ENCODE data around the gene CSNK1G2.
A peak's percentile ranks its signal among the peaks of the same experiment; 100 is the strongest.

Gene CSNK1G2

DNA sequence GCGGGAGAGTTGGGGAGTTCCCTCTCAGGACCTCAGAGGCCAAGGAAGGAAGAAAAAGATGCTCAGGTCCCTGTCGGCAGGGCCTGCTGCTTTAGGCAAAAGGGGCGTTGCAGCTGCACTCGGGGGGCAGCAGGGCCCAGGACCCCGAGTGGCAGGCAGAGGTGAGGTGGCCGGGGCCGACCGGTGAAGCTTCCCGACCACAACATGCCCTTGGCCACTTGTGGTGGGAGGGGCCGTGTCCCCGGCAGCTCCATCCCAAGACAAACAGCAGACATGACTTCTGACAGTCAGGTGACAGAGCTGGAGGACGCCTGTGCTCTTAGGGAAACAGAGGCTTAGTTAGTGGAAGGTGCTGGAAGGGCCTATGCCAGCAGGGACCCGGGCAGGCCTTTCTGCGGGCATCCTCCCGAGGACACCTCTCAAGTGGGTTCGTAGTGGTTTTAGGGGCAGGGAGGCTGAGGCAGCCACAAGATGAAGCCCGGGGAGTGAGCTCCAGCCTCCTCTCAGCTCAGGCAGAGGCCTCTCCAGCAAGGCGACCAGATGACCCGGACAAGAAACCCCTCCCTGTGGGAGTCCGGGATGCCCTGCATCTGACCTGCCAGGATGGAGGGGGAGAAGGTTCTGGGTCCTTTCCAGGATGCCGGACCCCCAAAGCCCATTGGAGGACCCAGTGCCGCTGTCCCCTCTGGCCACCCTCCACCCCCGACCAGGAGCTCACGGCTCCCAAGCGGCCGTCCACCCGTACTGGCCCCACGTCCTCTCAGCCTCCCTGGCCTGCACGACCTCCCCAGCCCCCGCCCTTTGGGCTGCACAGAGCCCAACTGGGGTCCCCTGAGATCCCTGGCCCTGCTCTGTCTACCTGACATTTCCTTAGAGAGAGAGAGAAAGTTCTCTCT is 50.3 kb downstream of the CSNK1G2 start:
- DNase-seq = no peak

DNA sequence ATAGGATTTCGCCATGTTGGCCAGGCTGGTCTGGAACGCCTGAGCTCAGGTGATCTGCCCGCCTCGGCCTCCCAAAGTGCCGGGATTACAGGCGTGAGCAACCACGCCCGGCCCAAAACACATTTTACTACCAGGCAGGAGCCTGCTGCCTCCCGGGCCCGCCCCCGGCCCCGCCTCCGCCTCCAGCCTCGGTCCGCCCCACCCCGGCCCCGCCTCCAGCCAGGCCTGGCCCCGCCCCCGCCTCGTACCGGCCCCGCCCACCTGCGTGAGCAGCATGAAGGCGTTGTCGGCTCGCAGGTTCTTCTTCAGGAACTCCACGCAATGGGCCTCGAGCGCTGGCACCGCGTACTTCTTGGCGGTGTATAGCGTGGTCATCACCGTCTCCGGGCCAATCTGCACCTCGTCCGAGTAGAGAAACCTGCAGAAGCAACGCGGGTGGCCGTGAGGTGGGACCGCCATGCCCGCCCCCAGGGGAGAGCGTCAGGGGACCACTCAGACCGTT is 51.8 kb downstream of the CSNK1G2 start:
- no peak for DNase-seq

DNA sequence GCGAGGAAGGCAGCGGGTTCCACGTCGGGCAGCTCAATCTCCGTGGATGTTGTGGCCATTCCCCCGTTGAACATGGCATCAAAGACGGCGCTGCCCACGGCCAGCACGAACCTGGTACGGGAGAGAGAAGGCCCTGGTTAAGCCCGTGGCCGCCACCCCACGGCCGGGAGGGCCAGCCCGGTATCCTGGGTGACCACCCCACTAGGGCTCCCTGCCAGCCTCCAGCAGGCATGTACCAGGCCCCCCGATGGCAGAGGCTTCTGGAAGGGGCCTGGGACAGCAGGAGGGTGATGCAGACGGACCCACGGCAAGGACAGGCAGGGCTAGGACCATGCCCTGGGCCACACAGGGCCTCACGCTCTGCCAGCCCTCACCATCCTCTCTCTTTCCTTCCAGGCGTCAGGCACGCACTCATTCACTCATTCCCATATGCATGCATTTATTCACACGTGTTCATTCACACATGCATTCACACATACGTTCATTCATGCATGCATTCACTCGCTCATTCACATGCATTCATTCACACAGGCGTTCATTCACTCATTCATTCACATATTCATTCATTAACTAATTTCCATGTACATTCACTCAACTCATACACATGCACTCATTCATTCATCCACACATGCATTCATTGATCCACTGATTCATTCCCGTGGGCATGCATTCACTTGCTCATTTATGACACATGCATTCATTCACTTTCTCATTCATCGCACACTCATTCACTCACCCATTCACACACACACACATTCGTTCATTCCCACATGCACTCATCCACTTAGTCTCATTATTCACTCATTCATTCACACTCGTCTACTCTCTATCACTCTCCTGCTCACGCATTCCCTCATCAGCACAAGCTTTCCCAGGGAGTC is 56.6 kb downstream of the CSNK1G2 start:
- no peak for DNase-seq

DNA sequence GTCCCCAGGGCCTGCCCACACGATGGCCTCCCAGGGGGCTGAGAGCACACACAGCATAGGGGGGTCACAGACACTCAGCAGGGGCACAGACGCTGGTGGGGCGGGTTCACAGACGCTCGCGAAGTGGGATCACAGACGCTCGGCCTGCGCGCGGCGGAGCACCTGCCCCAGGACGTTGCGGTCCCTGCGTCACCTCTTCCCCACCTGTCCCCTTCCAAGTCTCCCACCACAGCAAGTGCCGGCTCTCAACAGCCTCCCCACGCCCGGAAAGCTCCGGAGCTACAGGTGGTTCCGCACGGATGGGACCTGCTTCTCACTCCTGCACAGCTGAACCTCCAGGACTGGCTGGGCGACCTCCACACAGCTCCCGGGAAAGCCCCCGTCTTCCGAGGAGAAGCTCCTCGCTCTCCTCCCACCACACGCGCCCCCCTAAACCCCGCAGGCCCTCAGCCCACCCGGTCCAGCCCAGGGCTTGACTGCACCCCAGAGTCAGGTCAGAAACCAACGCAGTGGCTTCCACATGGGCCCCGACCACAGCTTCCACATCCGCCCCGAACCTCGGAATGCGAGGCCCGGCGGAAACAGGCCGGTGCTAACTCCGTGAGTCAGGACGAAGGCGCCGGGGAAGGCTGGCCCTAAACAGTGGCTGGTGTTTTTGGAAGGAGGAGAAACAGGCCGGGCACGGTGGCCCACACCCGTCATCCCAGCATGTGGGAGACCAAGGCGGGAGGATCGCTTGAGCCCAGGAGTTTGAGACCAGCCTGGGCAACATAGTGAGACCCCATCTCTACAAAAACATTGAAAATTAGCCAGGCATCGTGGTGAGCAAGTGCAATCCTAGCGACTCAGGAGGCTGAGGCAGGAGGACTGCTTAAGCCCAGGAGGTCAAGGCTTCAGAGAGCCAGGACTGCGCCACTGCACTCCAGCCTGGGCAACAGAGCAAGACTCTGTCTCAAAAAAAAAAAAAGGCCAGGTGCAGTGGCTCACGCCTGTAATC is 58.0 kb downstream of the CSNK1G2 start:
- no peak for DNase-seq

DNA sequence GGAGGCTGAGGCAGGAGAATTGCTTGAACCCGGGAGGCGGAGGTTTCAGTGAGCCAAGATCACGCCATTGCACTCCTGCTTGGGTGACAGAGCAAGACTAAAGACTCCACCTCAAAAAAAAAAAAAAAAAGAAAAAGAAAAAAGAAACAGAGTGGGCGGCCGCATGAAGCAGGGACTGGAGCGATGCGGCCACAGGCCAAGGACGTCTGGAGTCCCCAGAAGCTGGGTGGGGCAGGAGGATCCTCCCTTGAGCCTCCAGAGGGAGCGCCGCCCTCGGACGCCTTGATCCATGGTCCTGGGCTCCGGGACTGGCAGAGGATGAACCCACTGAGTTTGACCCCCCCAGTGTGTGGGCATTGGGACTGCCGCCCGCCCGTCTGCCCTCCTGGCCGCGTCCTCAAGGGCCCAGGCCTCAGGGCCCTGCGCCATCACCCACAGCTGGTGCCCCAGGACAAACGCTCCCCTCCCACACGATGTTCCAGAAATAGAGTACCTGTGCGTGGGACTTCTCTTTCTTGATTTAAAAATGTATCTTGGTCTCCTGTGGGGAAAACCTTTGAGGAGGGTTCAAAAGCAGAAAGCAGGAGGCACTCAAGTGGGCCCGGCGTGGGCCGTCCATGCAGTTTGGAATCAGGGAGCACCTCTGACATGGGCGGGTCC is 59.0 kb downstream of the CSNK1G2 start:
- DNase-seq = no peak

DNA sequence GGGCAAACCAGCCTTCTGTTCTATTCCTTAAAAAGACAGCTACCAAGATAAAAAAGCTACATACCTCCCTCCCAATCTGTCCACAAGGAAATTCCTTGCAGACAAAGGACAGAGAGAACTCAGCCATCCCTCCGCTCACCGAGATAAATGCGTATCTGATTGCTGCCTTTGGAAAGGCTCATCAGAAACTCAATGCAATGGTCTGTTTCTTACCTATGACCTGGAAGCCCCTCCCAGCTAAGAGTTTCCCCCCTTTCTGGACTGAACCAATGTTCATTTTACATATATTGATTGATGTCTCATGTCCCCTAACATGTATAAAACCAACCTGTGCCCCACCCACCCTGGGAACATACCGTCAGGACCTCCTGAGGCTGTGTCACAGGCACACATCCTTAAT is 62.9 kb downstream of the CSNK1G2 start:
- DNase-seq = no peak

DNA sequence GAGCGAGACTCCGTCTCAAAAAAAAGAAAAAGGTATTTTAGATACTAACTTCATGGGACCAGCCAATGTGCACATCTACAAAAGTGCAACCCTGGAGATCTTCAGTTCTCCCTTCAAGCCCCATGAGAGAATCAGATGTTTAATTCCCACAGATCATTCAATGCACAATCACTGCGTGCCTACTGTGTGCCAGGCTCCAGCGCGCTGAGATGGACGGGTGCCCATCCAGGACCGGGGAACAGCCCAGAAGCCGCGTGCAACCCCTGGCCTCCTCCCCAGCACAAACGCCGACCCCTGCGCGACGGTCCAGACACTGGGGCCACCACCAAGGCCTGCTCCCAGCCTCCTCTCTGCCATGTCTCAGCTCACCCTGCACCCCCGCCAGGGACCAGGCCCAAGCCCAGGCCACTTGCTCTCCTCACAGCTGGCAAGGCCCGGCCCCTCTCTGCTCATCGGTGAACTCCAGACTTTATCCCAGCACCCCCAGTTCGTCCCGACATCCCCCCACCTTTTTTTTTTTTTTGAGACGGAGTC is 69.2 kb downstream of the CSNK1G2 start:
- no peak for DNase-seq

DNA sequence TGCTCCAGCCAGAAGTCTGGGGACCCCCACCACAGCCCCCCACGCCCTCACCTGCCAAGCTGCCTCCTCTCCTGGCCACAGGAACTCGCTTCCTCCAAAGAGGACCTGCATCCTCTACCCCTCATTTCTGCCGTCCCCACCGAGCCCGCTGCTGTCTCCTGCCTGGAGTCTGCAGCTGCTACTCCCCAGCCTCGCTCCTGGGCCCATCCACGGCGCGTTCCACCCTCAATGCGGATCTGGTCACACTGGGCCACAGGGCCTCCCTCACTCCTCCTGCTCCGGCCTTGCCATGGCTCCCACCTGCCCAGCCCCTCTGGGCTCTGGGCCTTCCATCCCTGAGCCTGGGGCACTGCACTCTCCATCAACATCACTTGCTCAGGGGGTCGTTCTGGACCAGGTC is 70.2 kb downstream of the CSNK1G2 start:
- no peak for DNase-seq

DNA sequence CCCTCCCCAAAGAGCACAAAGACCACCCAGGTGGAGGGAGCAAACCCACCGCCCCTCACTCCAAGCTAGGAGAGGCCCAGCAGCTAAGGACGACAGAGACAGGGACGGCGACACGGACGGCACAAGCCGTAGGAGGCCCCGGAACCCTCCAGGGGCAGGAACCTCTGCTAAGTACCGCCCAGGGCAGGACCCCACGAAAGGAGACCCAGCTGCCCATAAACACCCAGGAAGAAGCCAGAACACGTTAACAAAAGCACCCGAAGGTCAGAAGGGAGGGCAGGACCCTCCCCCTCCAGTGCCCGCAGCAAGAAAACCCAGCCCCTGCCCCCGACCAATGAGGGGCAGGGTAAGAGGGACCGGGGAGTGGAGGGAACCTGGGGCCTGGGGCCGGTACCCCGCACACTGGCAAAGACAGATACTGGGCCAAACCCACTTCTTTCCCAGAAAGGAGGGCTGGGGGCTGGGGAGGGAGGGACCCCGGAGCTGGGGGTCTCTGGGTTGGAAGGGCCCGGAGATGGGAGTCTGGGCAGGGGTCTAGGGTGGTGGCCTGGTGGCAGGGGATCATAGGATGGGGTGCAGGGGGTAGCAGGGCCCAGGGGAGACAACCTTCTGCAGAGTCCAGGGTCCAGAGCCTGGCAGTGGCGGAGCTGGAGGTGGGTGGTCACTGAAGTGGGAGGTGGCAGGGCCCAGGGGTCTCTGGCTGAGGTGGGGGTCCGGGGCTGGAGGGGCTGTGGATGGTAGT is 72.1 kb downstream of the CSNK1G2 start:
- DNase-seq = no peak

DNA sequence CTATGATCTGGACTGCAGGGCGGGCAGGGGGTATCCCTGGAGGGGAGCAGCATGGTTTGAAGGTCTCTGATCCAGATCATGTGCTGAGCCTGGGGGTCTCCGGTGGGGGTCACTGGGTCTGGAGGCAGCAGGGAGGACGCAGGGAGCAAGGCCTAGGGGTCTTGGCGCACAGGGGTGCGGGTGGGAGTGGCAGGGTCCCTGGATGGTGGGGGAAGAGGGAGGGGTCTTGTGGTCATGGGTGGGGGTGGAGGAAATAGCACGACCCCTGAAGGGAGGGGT is 72.7 kb downstream of the CSNK1G2 start:
- no peak for DNase-seq

DNA sequence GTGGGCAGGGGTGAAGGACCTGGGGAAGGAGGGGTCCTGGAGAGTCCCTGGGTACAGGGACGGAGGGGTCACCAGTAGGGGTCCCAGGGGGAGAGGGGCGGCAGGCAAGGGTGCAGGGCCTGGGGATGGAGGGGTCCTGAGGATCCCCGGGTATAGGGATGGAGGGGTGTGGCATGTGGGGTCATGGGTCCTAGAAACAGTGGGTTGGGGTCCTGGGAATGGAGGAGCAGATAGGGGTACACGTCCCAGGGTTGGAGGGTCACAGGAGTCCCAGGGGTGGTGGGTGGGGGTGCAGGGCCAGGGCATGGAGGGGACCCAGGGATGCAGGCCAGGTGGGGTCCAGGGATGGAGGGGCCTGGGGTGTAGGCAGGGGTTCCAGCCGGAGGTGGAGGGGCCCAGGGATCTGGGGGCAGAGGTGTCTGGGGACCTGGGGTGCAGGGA is 73.2 kb downstream of the CSNK1G2 start:
- no peak for DNase-seq

DNA sequence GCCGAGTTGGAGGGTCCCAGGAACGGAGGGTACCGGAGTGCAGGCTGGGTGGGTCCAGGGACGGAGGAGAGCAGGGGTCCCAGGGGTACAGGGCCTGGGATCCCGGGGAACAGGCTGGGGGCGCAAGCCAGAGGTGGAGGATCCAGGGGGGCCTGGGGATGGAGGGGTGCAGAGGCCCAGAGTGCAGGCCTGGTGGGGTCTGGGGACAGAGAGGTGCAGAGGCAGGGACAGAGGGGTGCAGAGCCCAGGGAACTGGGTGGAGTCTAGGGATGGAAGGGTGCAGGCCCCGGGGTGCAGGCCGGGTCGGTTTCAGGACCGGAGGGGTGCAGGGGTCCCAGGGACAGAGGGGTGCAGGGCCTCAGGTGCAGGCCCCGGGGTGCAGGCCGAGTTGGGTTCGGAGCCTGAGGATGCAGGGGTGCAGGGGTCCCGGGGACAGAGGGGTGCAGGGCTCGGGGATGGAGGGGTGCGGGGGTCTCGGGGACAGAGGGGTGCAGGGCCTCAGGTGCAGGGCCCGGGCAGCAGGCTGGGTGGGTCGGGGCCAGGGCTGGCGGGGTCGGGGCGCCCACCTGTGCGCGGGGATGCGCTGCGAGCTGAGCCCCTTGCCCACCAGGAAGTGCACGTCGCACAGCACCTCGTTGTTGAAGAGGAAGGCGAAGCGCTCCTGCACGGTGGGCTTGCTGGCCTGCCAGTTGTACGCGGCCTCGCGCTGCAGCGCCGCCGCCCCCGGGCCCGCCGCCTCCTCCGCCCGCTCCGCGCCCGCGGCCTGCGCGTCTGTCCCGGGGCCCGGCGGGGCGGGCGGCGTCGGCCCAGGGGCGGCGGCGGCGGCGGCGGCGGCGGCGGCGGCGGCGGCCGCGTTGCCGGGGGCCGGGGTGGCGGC is 74.0 kb downstream of the CSNK1G2 start:
- peak; percentile 50 for DNase-seq

DNA sequence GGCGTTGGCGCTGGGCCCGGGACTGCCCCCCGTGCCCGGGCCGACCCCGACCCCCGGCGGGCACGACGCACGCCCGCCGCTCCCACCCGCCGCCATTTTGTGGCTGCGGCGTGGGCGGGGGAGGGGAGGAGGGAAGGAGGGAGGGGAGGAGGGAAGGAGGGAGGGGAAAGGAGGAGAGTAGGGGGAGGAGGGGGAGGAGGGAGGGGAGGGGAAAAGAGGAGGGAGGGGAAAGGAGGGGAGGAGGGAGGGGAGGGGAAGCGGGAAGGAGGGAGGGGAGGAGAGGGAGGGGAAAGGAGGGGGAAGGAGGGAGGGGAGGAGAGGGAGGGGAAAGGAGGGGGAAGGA is 74.6 kb downstream of the CSNK1G2 start, which contains the start of gene BTBD2:
BTBD2 (minus strand) TSS at position 107 of the 343 bp plus-strand sequence; CDS start at position 96, 11 bp downstream.
- DNase-seq = peak; percentile 64

DNA sequence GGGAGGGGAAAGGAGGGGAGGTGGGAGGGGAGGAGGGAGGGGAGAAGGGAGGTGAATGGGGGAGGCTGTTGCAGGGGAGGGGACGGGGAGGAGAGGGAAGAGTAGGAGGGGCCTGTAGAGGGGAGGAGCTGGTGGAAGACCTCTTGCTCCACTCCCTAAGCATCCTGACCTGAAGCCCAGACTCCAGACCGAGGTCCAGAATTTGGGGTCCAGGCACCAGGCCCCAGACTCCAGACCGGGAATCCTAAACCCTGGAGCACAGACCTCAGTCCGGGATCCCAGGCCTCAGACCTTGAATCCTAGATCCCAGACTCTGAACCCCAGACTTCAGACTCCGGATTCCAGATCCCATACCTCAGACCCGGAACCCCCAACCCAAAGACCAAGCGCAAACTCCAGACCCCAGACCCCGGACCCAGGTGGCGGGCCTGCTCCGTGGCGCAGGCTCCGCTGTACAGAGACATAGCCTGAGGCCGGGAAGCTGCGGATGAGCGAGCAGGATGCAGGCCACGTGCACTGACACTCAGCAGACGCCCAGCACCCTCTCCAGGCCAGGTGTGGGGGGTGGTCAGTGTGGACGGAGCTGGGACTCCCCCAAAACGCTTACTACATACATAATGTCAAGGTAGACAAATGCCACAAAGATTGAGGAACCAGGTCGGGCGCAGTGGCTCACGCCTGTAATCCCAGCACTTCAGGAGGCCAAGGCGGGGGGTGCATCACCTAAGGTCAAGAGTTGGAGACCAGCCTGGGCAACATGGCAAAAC is 75.3 kb downstream of the CSNK1G2 start:
- DNase-seq = peak; percentile 68

DNA sequence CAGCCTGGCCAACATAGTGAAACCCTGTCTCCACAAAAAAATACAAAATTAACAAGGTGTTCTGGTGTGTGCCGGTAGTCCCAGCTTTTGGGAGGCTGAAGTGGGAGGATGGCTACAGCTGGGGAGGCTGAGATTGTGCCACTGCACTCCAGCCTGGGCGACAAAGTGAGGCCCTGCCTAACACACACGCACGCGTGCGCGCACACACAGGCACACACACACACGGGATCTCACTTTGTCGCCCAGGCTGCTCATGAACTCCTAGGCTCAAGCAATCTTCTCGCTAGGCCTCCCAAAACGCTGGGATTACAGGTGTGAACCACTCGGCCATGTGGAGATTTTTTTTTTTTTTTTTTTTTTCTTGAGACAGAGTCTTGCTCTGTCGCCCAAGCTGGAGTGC is 77.8 kb downstream of the CSNK1G2 start:
- DNase-seq = no peak

DNA sequence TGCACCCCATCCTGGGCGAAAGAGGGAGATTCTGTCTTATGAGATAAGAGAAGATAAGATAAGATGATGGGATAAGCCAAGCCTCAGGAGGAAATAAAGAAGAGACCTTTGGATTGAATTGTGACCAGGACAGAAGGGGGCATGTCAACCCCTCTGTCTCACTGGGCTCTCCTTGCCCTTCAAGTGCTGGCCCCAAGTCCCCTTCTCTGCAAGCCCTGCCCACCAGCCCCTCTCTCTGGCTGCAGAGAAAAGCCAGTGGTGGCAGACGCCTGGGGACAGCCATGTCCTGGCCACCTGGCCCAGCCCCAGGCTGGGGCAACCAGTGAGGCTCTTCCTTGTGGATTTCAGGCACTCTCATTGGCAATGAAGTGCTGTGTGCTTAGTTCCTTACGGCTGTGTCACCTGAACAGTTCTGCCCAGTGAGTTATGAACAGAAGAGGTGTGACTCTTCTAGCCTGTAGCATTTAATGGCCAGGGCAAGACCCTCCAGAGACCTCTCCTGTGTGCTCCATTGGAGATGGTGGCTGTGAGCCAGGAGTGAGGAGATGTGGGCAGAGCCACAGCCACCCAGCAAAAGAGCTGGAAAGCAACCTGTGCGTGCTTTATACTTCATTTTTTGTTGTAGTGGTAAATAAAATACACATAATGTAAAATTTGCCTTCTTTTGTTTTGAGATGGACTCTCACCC is 80.6 kb downstream of the CSNK1G2 start:
- DNase-seq = no peak

DNA sequence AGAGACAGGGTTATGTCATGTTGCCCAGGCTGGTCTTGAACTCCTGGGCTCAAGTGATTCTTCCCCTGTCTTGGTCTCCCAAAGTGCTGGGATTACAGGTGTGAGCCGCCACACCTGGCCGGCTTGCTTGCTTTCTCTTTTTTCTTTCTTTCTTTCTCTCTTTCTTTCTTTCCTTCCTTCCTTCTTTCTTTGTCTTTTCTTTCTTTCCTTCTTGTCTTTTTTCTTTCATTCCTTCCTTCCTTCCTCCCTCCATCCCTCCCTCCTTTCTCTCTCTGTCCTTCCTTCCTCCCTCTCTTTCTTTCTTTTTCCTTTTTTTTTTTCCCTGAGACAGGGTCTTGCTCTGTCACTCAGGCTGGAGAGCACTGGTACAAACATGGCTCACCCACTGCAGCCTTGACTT is 81.3 kb downstream of the CSNK1G2 start:
- no peak for DNase-seq

DNA sequence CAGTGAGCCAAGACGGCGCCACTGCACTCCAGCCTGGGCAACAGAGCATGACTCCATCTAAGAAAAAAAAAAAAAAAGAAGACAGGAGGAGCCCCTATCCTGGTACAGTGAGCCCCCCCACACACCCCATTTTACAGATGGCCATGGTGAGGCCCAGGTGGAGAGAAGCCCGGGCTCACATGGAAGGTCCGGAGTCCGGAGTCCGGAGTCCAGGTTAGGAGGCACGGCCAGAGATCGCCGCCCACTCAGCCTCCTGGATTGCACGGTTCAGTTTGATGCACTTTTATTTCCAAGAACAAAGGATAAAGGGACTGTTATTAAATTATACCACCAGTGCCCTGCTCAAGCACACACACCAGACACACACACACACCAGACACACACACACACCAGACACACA is 85.8 kb downstream of the CSNK1G2 start:
- no peak for DNase-seq

DNA sequence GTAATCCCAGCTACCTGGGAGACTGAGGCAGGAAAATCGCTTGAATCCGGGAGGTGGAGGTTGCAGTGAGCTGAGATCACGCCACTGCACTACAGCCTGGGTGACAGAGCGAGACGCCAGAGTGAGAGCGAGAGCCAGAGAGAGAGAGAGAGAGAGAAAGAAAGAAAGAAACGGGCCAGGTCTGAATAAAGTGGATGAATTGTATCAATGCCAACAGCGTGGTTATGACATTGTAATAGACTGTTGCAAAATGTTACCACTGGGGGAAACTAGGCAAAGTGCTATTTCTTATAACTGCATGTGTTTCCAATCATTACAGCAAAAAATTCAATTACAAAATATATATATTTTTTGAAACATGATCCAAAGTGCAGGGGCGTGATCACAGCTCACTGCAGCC is 86.4 kb downstream of the CSNK1G2 start:
- DNase-seq = no peak
